DLD1 (cell line): Measurements from ENCODE around the gene GARS1.

Experiments
- in situ Hi-C: cut with HindIII; loops from 2 replicates; pipeline ENCODE4 v1.10.0; 2017; ENCODE audit warnings: low sequenced_read_pairs

Gene GARS1

GRCh38 chr7:30678805-30679204 is 84.1 kb downstream of the GARS1 start:
- in situ Hi-C loops, result no loop called here

- in situ Hi-C loops, result no loop called here
Observed at GRCh38 chr7:30679664-30680063, 85.0 kb downstream of the GARS1 start.

- in situ Hi-C loops, result no loop called here
Observed at GRCh38 chr7:30681331-30681797, 86.7 kb downstream of the GARS1 start.

GRCh38 chr7:30681815-30682211 is 87.1 kb downstream of the GARS1 start:
- in situ Hi-C loops, result no loop called here

GRCh38 chr7:30682212-30683083 is 87.8 kb downstream of the GARS1 start, which contains the start of gene CRHR2:
Gene CRHR2 (minus strand): TSS chr7:30682456. CDS start chr7:30682280, 176 bp downstream.
- in situ Hi-C loops, result no loop called here

- in situ Hi-C loops, result no loop called here
Observed at GRCh38 chr7:30683306-30683705, 88.6 kb downstream of the GARS1 start.
